Esophagus muscularis mucosa (tissue), 2 donors: ENCODE measurements around the gene DIP2C.

Experiments used
- POLR2A ChIP-seq: fragments of 450-650 bp; IDR thresholded peaks from one replicate; pipeline ENCODE4 v1.6.1; 2017; ENCODE audit warnings: antibody characterized with exemption, moderate library complexity, mild to moderate bottlenecking, low read depth
- POLR2AphosphoS5 ChIP-seq, 2 donors: sonication (generic); formaldehyde crosslinking; IDR thresholded peaks; one replicate each; pipeline ENCODE4 v1.6.1; 2017; ENCODE audit warnings: antibody characterized with exemption in 2 of 2

GRCh38 chr10:728603-729002 lies 39.1 kb upstream of the DIP2C start:
- no peak for TF ChIP-seq POLR2A
- TF ChIP-seq POLR2AphosphoS5 (IDR thresholded peaks at IDR 0.05) = no peak
